ENCODE results near the gene RAG2.

Gene RAG2

GRCh38 chr11:36598051-36598450 lies at the start of gene RAG2:
Gene RAG2 (minus strand): TSS chr11:36598236. CDS start chr11:36594168, 4,068 bp downstream.
- no peak for DNase-seq

DNA sequence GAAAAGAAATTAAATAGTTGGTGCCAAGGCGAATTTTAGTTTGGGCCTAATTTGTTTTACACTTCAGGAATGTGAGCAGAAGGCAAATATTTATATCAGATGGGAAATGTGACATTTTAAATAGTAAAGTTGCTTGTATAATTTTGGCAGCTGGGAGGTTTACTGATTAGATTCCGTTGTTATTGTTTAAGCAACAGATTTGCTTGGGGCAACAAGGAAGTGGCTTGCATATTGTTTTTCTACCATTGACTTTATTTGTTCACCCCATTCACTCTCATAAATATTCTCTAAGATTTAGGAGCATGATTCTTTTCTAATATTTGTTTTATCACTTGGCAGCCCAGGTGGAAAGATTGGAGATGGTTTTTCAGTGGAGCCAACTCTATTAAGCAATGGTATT lies 40.5 kb upstream of the RAG2 start:
- no peak for DNase-seq

DNA sequence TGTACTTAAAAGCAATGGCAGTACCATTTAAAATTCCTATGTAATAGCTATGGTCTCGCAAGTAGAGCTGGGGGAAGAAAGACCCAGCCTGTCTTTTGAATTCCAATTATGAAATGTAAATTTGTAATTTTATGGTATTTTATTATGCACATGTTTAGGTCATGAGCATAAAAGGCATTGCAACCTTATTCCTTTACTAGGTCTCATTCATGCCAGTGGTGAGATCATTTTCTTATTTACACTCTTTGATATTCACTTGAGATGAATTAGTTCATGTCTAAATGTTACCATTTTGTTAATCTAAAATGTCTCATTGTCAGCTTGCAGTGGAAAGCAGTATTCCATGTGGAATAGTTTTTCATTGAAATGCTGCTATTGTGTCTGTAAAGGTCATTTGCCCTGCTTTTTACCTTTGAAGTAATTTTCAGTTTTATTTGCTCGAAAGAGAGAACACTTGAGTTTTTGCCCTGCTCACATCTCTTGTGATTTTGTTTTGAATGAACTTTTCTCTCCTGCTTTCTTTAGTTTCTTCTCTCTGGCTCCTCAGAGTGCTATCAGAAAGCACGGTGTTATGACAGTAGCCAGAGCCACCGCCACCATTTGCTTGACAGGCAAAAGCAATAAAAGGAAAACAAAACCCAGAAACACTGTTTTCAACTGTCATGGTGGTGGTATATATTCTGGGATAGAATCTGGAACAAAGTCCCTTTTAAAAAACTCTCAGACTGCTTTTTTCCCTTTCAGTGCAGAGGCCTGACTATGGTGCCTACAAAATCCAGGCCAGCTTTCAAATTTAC lies 37.2 kb upstream of the RAG2 start:
- DNase-seq = no peak

GRCh38 chr11:36631774-36632173 lies 33.7 kb upstream of the RAG2 start:
- DNase-seq = no peak

GRCh38 chr11:36628765-36629244 lies 30.8 kb upstream of the RAG2 start:
- no peak for DNase-seq

DNA sequence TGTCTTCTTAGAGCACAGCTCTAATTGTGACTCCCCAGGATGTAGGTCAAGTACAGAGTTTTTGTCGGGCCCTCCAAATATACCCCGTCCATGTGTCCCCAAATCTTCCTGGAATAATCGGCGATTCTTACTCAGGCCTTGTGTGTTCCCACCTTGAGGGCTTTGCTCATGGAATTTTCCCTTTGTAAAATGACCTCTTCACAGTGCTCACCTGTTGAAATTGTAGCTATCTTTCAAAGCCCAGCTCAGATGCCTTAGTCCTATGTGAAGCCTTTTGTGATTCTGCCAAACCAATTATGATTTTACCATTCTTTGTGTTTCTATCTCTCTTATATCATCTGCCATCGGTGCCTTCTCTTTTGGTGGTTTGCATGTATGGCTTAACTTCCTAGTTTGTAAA lies 30.1 kb upstream of the RAG2 start:
- DNase-seq = no peak

DNA sequence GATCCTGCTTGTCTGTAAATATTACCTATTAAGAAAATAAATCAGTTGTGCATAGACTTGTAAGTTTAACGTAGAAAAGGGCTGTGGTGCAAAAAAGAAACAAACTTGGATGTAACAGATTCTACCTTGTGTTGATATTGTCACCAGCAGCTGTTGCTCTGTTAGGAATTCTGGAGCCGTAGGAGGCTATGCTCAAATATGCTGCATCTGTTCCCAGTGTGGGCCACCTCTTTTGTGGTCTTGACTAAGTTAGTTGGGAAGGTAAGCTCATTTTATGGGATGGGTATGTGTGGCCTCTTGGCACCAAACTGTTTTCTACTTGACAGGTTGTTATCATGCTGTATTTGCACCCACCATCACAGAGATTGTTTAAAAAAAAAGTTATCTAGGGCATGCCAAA lies 29.4 kb upstream of the RAG2 start:
- no peak for DNase-seq

DNA sequence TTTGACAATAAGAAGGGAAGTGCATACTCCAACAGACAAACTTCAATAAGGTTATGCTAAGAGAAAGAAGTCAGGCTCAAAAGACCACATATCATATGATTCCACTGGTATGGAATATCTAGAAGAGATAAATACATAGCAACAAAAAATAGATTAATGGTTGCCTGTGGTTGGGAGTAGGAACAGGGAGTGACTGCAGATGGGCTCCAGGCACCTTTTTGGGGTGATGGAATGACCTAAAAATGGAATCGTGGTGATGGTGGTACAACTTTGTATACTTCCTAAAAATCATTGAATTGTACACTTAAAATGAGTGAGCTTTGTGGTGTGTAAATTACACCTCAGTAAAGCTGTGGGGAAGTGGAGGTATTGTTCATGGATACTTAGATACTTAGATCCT lies 29.0 kb upstream of the RAG2 start:
- no peak for DNase-seq

- no peak for DNase-seq
Measured at GRCh38 chr11:36623494-36623893, 25.5 kb upstream of the RAG2 start.

- no peak for DNase-seq
Measured at GRCh38 chr11:36622431-36623136, 24.5 kb upstream of the RAG2 start.

DNA sequence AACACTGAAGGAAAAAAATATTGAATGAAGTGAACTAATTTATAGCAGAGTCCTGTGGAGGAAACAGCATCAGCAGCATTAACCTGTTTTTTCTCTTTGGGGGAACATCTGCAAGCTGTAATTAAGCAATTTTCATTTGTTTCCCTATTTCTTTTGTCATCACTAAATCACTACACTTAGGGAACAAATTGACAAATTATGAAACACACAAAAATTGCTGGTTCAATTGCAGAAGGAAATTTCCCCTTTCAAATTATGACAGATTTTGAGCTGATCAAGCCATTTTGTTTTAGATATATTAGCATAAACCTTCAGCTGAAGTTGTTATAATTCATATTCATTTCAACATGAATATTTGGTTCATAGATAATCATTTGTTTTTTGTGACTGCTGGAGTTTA lies 22.2 kb upstream of the RAG2 start:
- no peak for DNase-seq

- no peak for DNase-seq
Measured at GRCh38 chr11:36619502-36619901, 21.5 kb upstream of the RAG2 start.

DNA sequence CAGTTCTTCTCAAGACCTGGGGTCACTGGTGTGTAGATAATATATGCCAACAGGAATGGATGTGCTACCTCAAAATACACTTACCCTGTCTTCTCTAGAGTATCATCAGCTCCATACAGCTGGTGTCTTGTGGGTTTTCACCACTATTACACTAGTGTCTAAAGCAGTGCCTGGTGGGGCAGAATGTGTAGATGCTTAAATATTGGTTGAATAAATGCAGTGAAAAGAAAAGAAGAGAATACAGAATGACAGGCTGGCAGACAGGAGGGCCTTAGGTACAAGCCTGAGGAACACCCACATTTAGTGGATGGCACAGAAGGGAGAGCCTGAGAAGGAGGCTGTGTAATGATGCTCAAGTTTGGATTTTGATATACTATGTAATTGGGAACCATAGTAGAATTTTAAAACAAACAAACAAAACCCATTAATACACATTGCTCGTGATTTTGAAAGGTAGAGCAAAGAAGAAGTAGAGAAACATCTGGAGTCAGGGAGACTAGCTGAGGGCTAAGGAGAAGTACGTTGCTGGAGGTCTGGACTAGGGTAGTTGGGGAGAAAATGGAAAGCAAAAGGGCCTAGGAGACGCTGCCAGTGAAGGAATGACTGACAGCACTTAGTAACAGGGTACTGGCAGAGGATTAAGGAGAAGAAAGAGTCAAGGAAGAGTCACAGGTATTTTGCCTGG lies 20.5 kb upstream of the RAG2 start:
- no peak for DNase-seq

DNA sequence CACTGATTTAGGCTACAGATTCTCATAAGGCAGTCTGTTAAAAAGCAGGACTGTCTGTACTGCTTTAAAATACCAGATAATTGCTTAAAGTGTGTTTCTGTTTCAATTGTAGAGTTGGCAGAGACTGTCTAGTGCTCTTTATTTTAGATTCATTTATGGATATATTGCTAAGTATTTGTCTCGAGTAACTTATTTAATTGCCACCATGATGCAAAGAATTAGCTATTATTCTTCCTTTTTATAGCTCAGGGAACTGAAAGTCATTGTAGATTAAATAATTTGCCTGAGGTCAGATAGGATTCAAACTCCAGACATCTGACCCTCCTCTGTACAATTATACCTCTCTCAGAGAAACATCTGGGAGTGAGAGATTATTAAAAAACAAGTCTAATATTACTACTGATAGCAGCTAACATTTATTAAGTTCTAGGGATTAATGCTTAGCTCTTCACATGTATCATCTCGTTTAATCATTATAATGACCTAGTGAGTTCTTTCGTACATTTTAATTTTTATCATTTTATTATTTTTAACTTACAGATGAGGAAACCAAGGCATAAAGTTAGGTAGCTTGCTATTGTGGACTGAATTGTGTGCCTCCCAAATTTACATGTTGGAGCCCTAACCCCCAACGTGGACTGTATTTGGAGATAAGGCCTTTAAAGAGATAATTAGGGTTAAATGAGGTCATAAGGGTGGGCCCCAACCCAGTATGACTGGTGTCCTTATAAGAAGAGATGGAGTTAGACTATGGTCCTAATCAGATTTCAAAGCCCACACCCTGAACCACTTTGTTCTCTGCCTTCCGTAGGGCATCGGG lies 19.7 kb upstream of the RAG2 start:
- no peak for DNase-seq

DNA sequence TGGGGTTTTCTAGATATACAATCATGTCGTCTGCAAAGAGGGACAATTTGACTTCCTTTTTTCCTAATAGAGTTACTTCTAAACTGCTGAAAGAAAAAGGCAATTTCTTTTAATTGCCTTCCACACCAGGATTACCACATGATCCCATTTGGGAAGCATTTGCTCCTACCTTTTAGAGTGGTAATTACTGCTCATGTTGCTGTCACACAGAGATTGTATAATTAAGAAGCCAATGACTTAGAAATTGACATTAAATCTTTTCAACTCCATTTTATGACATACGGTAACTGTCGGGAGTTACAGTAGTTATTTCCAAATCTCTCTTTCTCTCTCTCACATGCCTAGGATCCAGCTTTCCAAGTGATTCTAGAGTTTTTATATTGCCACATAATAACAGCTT lies 17.8 kb upstream of the RAG2 start:
- no peak for DNase-seq

GRCh38 chr11:36609383-36609782 lies 11.3 kb upstream of the RAG2 start:
- DNase-seq = no peak

DNA sequence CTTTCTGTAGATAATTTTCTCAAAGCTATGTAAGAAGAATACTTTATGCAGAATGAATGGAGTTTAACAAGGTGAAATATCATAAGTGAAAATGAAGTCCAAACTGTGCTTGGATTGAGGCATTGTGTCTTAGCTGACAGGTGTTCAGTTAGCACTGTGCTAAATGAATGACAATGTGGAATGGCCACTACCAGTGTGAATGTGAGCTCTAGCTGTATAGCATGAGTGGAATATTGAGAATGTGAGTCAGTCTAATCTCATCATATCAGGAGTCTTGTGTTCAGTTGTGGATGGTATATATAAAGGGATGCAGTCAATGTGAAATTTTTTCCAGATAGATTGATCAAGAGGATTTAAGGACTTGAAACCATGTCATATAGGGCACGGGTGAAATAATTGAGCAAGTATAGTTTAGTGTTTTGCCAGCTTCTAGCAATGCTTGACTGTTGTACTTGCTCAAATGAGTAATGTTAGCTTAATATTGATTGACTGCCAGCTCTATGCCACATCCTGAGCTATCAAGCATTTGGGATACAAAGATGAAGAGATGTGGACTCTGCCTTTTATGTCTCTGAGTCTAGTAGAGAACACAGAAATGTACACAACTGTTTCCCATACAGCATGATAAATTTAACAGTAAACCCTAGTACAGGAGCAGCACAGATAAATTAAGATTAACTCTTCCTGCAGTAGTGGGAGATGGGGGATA lies 10.6 kb upstream of the RAG2 start:
- DNase-seq = no peak

DNA sequence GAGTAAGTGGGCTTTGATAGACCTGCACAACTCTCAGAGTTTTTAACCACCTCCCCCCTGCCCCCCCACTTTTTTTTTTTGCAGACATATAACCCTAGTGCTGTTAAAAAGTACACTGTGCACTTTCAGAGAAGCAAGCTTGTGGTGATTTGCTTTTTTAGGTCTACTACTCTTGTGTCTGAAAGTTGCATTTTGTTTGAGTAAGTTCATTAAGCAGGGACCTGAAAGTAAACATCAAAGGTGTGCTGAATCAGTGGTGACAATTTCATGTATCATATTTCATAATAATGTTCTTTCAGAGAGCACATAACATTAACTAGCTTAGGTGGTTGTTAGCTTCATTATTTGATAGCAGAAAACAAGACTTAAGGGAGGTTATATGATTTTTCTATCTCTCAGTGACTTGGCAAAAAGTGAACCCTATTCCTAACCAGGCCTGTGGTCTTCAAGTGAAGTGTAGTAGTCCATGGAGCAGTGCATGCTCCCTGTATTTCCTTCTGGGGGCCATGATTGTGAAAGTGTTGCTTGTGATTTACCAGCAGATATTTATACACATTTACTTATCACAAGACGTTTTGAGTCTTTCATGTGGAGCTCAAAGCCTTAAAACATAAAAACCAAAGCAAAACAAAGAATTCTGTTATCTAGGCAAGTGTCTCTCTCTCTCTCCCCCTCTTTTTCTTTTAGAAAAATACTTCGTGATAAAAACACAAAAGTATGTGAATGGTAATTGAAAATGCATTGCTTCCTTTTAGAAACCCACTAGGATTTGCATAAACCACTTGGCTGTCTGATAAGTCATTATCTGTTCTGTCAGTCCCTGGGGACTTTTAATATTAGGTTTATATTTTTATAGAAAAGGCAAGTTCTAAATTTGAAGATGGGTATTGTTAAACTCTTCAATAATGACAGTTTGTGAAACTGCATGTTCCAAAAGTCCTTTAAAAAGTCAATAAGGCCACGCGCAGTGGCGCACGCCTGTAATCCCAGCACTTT lies 7.5 kb upstream of the RAG2 start:
- DNase-seq = no peak

DNA sequence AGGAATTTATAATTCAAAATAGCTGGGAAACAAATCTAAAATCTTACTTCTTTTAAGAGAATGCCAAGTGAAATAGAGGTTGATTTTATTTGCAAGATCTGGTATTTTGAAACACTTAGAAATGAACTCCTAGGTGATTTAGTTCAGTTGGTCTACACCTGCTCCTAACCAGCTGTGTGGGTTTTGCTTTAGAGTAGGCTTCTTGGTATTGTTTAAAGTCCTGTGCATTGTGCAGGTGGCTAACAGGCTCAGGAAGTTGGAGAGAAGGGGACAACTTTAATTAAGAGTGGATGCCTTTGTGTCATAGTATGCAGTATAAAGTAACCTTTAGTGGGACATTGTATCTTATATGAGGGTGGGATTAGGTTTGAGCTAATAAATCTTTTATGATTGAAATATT lies 4.1 kb upstream of the RAG2 start:
- no peak for DNase-seq

GRCh38 chr11:36601155-36601554 lies 3.1 kb upstream of the RAG2 start:
- no peak for DNase-seq

GRCh38 chr11:36600180-36600579 lies 2.1 kb upstream of the RAG2 start:
- no peak for DNase-seq

All from activated effector memory CD4-positive, alpha-beta T cell treated with Interleukin-2 at 50 U/mL for 16 hours (primary cell).